Breast epithelium (tissue), 3 donors: Measurements from ENCODE around the gene CHCT1.

ENCODE experiments used
- CTCF ChIP-seq, 3 donors: fragments of 450-650 bp; IDR thresholded peaks; one replicate each; pipeline ENCODE4 v1.5.1; 2016 to 2017; ENCODE audit warnings: antibody characterized with exemption in 3 of 3, mild to moderate bottlenecking in 3 of 3, moderate library complexity in 3 of 3
- POLR2AphosphoS5 ChIP-seq, 3 donors: sonication (generic); formaldehyde crosslinking; IDR thresholded peaks; one replicate each; pipeline ENCODE4 v1.6.1; 2017; ENCODE audit warnings: antibody characterized with exemption in 3 of 3

DNA sequence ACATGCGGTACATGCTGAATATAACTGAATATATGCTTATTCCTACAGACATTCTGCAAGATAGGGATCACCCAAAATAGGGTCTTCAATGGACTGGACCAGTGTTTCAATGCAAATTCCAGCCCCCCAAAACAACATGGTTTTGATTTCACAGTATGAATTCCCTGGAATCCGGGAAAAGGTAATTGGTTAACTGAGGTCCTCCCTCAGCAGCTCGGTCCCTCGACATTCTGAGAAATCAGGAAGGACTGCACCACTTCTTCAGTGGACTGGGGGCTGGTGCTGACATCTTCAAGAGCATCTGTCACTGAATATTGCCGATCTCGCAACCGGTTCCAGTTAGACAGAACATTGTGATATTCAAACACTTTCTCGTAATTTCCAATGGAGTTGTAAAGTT is 25.1 kb downstream of the CHCT1 start:
- TF ChIP-seq POLR2AphosphoS5 (IDR thresholded peaks at IDR 0.05), result no peak
- TF ChIP-seq CTCF (IDR thresholded peaks at IDR 0.05), result no peak
